WTC11 (cell line): Measurements from ENCODE around the gene TMEM59. TPM values are rescaled to one million over a fixed set of nuclear protein-coding genes. Genes with fewer than 3 reads are reported as not detected.
A peak's percentile ranks its signal among the peaks of the same experiment; 100 is the strongest.
"Not testable (repeated sequence)": the region's sequence is repeated elsewhere in the genome, so short reads cannot be mapped to it uniquely, and the experiment has no call there.

Experiments
- ATAC-seq: fragments of 200-7000 bp; cut with Tn5 transposase; 2 replicates; pipeline ENCODE4 v1.10.0; 2021; ENCODE audit warnings: mild to moderate bottlenecking, moderate library complexity
- CTCF ChIA-PET: fragments of 300-600 bp; sonication (Branson Sonifier 250); formaldehyde crosslinking; loops from one replicate; lab custom pipeline; 2021; ENCODE audit warnings: antibody characterized with exemption; lab: Charles Lee
- POLR2A ChIA-PET: fragments of 350-600 bp; sonication (Branson Sonifier 250); formaldehyde crosslinking; loops from one replicate; lab custom pipeline; 2021; ENCODE audit warnings: antibody characterized with exemption; lab: Charles Lee
- DNase-seq: peaks from one replicate; pipeline ENCODE4 v3.0.0; 2021; ENCODE audit warnings: low spot score
- H3K27ac Mint-ChIP-seq: 2 replicates; pipeline ENCODE4 v1.8.0; 2021; ENCODE audit warnings: mixed read lengths
- H3K27me3 Mint-ChIP-seq: 2 replicates; pipeline ENCODE4 v1.8.0; 2021; ENCODE audit warnings: low read depth, mild to moderate bottlenecking, moderate library complexity, mixed read lengths
- H3K36me3 Mint-ChIP-seq: 2 replicates; pipeline ENCODE4 v1.8.0; 2021; ENCODE audit warnings: mixed read lengths
- H3K4me1 Mint-ChIP-seq: 2 replicates; pipeline ENCODE4 v1.8.0; 2022; ENCODE audit warnings: mixed read lengths
- H3K4me3 Mint-ChIP-seq: 2 replicates; pipeline ENCODE4 v1.8.0; 2021; ENCODE audit warnings: mild to moderate bottlenecking, moderate library complexity, mixed read lengths
- H3K9me3 Mint-ChIP-seq: 2 replicates; pipeline ENCODE4 v1.8.0; 2021; ENCODE audit warnings: mixed read lengths
- CBFB ChIP-seq: sonication (generic); formaldehyde crosslinking; IDR thresholded peaks from 2 replicates; pipeline ENCODE4 v1.8.1; 2022; ENCODE audit warnings: mild to moderate bottlenecking, low read depth, missing genetic modification reagents
- CTCF ChIP-seq: fragments of 200-600 bp; IDR thresholded peaks from 2 replicates; pipeline ENCODE4 v1.8.0; 2022; ENCODE audit warnings: antibody characterized with exemption
- E2F5 ChIP-seq: sonication (generic); formaldehyde crosslinking; IDR thresholded peaks from 2 replicates; pipeline ENCODE4 v1.8.1; 2022; ENCODE audit warnings: mild to moderate bottlenecking, moderate library complexity, missing genetic modification reagents
- ERG ChIP-seq: fragments of 250-450 bp; sonication (Bioruptor Pico); IDR thresholded peaks from 2 replicates; pipeline ENCODE4 v1.8.0; 2021; ENCODE audit warnings: mild to moderate bottlenecking
- GABPB1 ChIP-seq: sonication (generic); formaldehyde crosslinking; IDR thresholded peaks from 2 replicates; pipeline ENCODE4 v1.8.1; 2023; ENCODE audit warnings: mild to moderate bottlenecking, missing genetic modification reagents
- IRF1 ChIP-seq: sonication (generic); formaldehyde crosslinking; IDR thresholded peaks from 2 replicates; pipeline ENCODE4 v1.8.0; 2023; ENCODE audit warnings: missing genetic modification reagents
- JUN ChIP-seq: sonication (generic); formaldehyde crosslinking; IDR thresholded peaks from 2 replicates; pipeline ENCODE4 v1.8.0; 2023; ENCODE audit warnings: mild to moderate bottlenecking, missing genetic modification reagents
- MAX ChIP-seq: sonication (generic); formaldehyde crosslinking; IDR thresholded peaks from 2 replicates; pipeline ENCODE4 v1.8.0; 2022; ENCODE audit warnings: mild to moderate bottlenecking, missing genetic modification reagents
- MXD4 ChIP-seq: fragments of 250-450 bp; sonication (Bioruptor Pico); IDR thresholded peaks from 2 replicates; pipeline ENCODE4 v1.8.0; 2021; ENCODE audit warnings: mild to moderate bottlenecking, moderate library complexity, borderline replicate concordance
- PRDM15 ChIP-seq: sonication (generic); formaldehyde crosslinking; IDR thresholded peaks from 2 replicates; pipeline ENCODE4 v1.8.0; 2022; ENCODE audit warnings: missing genetic modification reagents
- SMAD3 ChIP-seq: sonication (generic); formaldehyde crosslinking; IDR thresholded peaks from 2 replicates; pipeline ENCODE4 v1.8.0; 2022; ENCODE audit warnings: missing genetic modification reagents, mild to moderate bottlenecking, borderline replicate concordance
- ZNF281 ChIP-seq: sonication (generic); formaldehyde crosslinking; IDR thresholded peaks from 2 replicates; pipeline ENCODE4 v1.8.0; 2023; ENCODE audit warnings: mild to moderate bottlenecking, missing genetic modification reagents
- total RNA-seq: library from RNA; stranded (reverse); gene quantifications from 3 replicates; pipeline ENCODE4 v1.2.3, GENCODE V29; 2021

TMEM59 gene
- total RNA-seq, 1 experiment from 2014 or later = 122 TPM

GRCh38 chr1:53995683-53996082, 57.3 kb downstream of the TMEM59 start:
- CTCF ChIA-PET = no interaction called here
- ATAC-seq = no peak

GRCh38 chr1:53994516-53994915, 58.5 kb downstream of the TMEM59 start:
- H3K9me3 Mint-ChIP-seq, H3K36me3 Mint-ChIP-seq, DNase-seq, ATAC-seq, H3K4me3 Mint-ChIP-seq, H3K27ac Mint-ChIP-seq, CTCF ChIA-PET, POLR2A ChIA-PET, H3K27me3 Mint-ChIP-seq, H3K4me1 Mint-ChIP-seq: not testable (repeated sequence)

More at GRCh38 chr1:53995683-53996082, 57.3 kb downstream of the TMEM59 start:
- peaks cover 4% of the 10 kb centered on the region for H3K9me3 Mint-ChIP-seq
- TF ChIP-seq E2F5 (CRISPR knock-in tag) (no peak), PRDM15 (CRISPR knock-in tag) (no peak), MAX (no peak), CBFB (CRISPR knock-in tag) (no peak), GABPB1 (CRISPR knock-in tag) (no peak), IRF1 (no peak)
- POLR2A ChIA-PET = no interaction called here
- H3K4me3 Mint-ChIP-seq = no peak overlapping the region
- no peak for DNase-seq
- no peak overlapping the region for H3K27ac Mint-ChIP-seq
- H3K27me3 Mint-ChIP-seq = 0 out of 2 replicates have a peak, but pooled peaks cover 4% of the 10 kb centered on the region
- no peaks in the 10 kb centered on the region for H3K4me1 Mint-ChIP-seq
- no peaks in the 10 kb centered on the region for H3K36me3 Mint-ChIP-seq

GRCh38 chr1:53992085-53992874, 60.7 kb downstream of the TMEM59 start:
- Mint-ChIP-seq H3K27me3 (0 out of 2 replicates have a peak, but pooled peaks cover under 1% of the 10 kb centered on the region), H3K9me3 (no peaks in the 10 kb centered on the region), H3K4me3 (no peak overlapping the region), H3K36me3 (no peaks in the 10 kb centered on the region), H3K4me1 (no peaks in the 10 kb centered on the region), H3K27ac (no peak overlapping the region)
- ATAC-seq (peak; percentile 98), DNase-seq (peak; percentile 63)
- ChIA-PET CTCF (interaction anchor here (0.6 to 3.3 kb wide), 61 partner anchors 9 to 809 kb away, joined by 3 to 50 read pairs (median 4); partner anchors contain the start of genes CDCP2, CYB5RL, IFT25 and LDLRAD1), POLR2A (interaction anchor here (0.6 kb wide), 2 partner anchors 53 to 89 kb away, joined by 3 to 5 read pairs; no protein-coding TSS in a partner anchor)
- TF ChIP-seq JUN = no peak
- TF ChIP-seq CTCF = peak; percentile 42
- TF ChIP-seq PRDM15 (CRISPR knock-in tag) = no peak
- TF ChIP-seq SMAD3 (CRISPR knock-in tag) = no peak
- no peak for TF ChIP-seq ZNF281
- TF ChIP-seq ERG (CRISPR knock-in tag) = no peak
- TF ChIP-seq MXD4 (CRISPR knock-in tag) = no peak
